ENCODE results near the gene SPESP1. TPM values are rescaled to one million over a fixed set of nuclear protein-coding genes. Genes with fewer than 3 reads are reported as not detected.

SPESP1 gene
- polyA plus RNA-seq (not detected in 2 replicates), polyA minus RNA-seq (not detected in 2 replicates)

DNA sequence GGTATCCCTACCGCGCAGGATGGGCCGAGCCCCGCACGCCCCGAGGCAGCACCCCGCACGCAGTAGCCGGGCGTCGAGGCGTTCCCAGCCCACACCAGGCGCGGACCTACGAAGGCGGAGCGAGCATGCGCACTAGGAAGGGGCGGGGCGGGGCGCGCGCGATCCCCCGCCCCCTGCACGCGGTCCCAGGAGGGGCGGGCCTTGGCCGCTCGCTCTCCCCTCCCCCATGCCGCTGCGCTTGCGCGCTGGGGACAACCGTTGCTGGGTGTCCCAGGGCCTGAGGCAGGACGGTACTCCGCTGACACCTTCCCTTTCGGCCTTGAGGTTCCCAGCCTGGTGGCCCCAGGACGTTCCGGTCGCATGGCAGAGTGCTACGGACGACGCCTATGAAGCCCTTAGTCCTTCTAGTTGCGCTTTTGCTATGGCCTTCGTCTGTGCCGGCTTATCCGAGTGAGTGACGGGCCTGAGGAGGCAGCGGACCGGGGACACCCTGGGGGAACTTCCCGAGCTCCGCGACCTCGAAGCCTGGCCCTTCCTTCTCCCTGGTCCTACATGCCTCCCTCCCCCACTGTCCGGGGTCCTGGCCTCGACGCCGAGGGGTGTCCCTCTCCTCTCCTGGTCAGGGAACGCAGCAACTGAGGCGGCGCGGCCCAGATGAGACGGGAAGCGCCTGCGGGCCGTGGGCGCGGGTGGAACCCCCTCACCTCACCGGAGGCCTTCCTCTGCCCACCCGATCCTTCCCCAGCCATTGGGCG, at the start of gene SPESP1:
Gene SPESP1 (plus strand): TSS at position 258 of the 755 bp plus-strand sequence. CDS start 129 bp downstream, at position 387.
- TF ChIP-seq MXI1 (conservative IDR thresholded peaks at IDR 0.05; ENCODE audit: poor library complexity, severe bottlenecking) (no peak), SMC3 (conservative IDR thresholded peaks at IDR 0.05; ENCODE audit: poor library complexity) (no peak), POLR2AphosphoS5 (IDR thresholded peaks at IDR 0.05) (no peak), EZH2 (IDR thresholded peaks at IDR 0.05; ENCODE audit: borderline replicate concordance, insufficient read depth, low read length, poor library complexity, severe bottlenecking) (no peak), EP300 (conservative IDR thresholded peaks at IDR 0.05; ENCODE audit: poor library complexity, severe bottlenecking) (no peak), TAF1 (IDR thresholded peaks at IDR 0.05; ENCODE audit: low read depth) (no peak), RAD21 (conservative IDR thresholded peaks at IDR 0.05) (no peak)
- TF ChIP-seq, protein P1, sequence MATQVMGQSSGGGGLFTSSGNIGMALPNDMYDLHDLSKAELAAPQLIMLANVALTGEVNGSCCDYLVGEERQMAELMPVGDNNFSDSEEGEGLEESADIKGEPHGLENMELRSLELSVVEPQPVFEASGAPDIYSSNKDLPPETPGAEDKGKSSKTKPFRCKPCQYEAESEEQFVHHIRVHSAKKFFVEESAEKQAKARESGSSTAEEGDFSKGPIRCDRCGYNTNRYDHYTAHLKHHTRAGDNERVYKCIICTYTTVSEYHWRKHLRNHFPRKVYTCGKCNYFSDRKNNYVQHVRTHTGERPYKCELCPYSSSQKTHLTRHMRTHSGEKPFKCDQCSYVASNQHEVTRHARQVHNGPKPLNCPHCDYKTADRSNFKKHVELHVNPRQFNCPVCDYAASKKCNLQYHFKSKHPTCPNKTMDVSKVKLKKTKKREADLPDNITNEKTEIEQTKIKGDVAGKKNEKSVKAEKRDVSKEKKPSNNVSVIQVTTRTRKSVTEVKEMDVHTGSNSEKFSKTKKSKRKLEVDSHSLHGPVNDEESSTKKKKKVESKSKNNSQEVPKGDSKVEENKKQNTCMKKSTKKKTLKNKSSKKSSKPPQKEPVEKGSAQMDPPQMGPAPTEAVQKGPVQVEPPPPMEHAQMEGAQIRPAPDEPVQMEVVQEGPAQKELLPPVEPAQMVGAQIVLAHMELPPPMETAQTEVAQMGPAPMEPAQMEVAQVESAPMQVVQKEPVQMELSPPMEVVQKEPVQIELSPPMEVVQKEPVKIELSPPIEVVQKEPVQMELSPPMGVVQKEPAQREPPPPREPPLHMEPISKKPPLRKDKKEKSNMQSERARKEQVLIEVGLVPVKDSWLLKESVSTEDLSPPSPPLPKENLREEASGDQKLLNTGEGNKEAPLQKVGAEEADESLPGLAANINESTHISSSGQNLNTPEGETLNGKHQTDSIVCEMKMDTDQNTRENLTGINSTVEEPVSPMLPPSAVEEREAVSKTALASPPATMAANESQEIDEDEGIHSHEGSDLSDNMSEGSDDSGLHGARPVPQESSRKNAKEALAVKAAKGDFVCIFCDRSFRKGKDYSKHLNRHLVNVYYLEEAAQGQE (IDR thresholded peaks at IDR 0.05; ENCODE audit: borderline replicate concordance), result no peak
- TF ChIP-seq, protein P2, sequence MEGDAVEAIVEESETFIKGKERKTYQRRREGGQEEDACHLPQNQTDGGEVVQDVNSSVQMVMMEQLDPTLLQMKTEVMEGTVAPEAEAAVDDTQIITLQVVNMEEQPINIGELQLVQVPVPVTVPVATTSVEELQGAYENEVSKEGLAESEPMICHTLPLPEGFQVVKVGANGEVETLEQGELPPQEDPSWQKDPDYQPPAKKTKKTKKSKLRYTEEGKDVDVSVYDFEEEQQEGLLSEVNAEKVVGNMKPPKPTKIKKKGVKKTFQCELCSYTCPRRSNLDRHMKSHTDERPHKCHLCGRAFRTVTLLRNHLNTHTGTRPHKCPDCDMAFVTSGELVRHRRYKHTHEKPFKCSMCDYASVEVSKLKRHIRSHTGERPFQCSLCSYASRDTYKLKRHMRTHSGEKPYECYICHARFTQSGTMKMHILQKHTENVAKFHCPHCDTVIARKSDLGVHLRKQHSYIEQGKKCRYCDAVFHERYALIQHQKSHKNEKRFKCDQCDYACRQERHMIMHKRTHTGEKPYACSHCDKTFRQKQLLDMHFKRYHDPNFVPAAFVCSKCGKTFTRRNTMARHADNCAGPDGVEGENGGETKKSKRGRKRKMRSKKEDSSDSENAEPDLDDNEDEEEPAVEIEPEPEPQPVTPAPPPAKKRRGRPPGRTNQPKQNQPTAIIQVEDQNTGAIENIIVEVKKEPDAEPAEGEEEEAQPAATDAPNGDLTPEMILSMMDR (IDR thresholded peaks at IDR 0.05; ENCODE audit: poor library complexity, severe bottlenecking), result no peak
- no peaks in the 10 kb centered on the region for H3K36me3 ChIP-seq (ENCODE audit: insufficient read depth, low read length)
- no peak within 1 kb of the TSS for H3K4me2 ChIP-seq (ENCODE audit: low read length)
- no peaks in the 10 kb centered on the region for H3F3A ChIP-seq (ENCODE audit: insufficient read depth, low read length, poor library complexity, severe bottlenecking)
- no peak within 1 kb of the TSS for H2AFZ ChIP-seq (ENCODE audit: low read depth, low read length)
- H3K27ac ChIP-seq (ENCODE audit: low read length), result no peak within 1 kb of the TSS
- H3K9me3 ChIP-seq (ENCODE audit: low read length), result no peaks in the 10 kb centered on the region
- H3K9me2 ChIP-seq (ENCODE audit: insufficient read depth, low read length), result no peaks in the 10 kb centered on the region
- no peaks in the 10 kb centered on the region for H3K27me3 ChIP-seq (ENCODE audit: insufficient read depth, low read depth, low read length)
- no peaks in the 10 kb centered on the region for H4K20me1 ChIP-seq (ENCODE audit: insufficient read depth)
- H3K4me3 ChIP-seq (ENCODE audit: low read length), result no peak within 1 kb of the TSS
- no peaks in the 10 kb centered on the region for H3K79me2 ChIP-seq (replicated peaks; ENCODE audit: insufficient read depth, low read length)
- H3K9ac ChIP-seq (ENCODE audit: low read length), result no peak within 1 kb of the TSS

DNA sequence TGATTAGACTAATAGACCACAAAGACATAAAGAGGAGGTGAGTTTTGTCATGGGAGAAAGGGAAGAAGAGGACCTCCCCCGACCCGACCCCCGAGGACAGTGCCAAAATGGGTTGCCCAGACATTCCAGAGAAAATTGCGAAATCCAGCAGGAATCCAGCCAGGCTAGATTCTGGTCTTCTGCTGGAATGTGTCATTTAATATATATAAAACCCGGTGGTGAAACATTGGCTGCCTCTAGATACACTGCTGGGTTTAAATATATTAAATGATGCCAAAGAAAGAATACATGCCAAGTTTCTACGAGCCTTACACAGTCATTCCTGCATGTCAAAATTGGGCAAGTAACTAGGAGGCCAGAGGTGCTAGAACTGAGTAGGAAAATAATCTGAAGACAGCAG, 45.3 kb upstream of the SPESP1 start:
- Histone ChIP-seq H3K4me2 (ENCODE audit: low read length) (no peak overlapping the region), H3K9ac (ENCODE audit: low read length) (no peak overlapping the region), H3K4me3 (ENCODE audit: low read length) (no peak overlapping the region)

More for the DNA sequence above, 45.3 kb upstream of the SPESP1 start:
- Histone ChIP-seq H3K36me3 (ENCODE audit: insufficient read depth, low read length) (no peaks in the 10 kb centered on the region), H3K9me3 (ENCODE audit: low read length) (no peaks in the 10 kb centered on the region), H3K27me3 (ENCODE audit: insufficient read depth, low read depth, low read length) (no peaks in the 10 kb centered on the region), H2AFZ (ENCODE audit: low read depth, low read length) (no peak overlapping the region), H3K27ac (ENCODE audit: low read length) (no peak overlapping the region), H3K9me2 (ENCODE audit: insufficient read depth, low read length) (no peaks in the 10 kb centered on the region), H4K20me1 (ENCODE audit: insufficient read depth) (no peaks in the 10 kb centered on the region), H3F3A (ENCODE audit: insufficient read depth, low read length, poor library complexity, severe bottlenecking) (no peaks in the 10 kb centered on the region), H3K79me2 (replicated peaks; ENCODE audit: insufficient read depth, low read length) (no peaks in the 10 kb centered on the region)
- TF ChIP-seq MXI1 (conservative IDR thresholded peaks at IDR 0.05; ENCODE audit: poor library complexity, severe bottlenecking), result no peak
- no peak for TF ChIP-seq EZH2 (IDR thresholded peaks at IDR 0.05; ENCODE audit: borderline replicate concordance, insufficient read depth, low read length, poor library complexity, severe bottlenecking)
- TF ChIP-seq TAF1 (IDR thresholded peaks at IDR 0.05; ENCODE audit: low read depth), result no peak
- TF ChIP-seq EP300 (conservative IDR thresholded peaks at IDR 0.05; ENCODE audit: poor library complexity, severe bottlenecking), result no peak
- TF ChIP-seq, protein P1 (IDR thresholded peaks at IDR 0.05; ENCODE audit: borderline replicate concordance), result no peak
- no peak for TF ChIP-seq SMC3 (conservative IDR thresholded peaks at IDR 0.05; ENCODE audit: poor library complexity)
- no peak for TF ChIP-seq POLR2AphosphoS5 (IDR thresholded peaks at IDR 0.05)

Measured in neural cell (in vitro differentiated cells).